H9 (cell line): ENCODE data around the gene IQCN. TPM values are rescaled to one million over a fixed set of nuclear protein-coding genes. Genes with fewer than 3 reads are reported as not detected.

Experiments used
- DNase-seq: peaks from one replicate; pipeline ENCODE4 v3.0.0-alpha.2; 2017
- H2AFZ ChIP-seq: one replicate; pipeline ENCODE4 v1.6.1; 2013; ENCODE audit warnings: mild to moderate bottlenecking, low read length, control low read depth, moderate library complexity
- H2AK5ac ChIP-seq: 2 replicates; pipeline ENCODE4 v1.6.1; 2013; ENCODE audit warnings: low read length, control low read depth, mixed read lengths; ENCODE audit not compliant: insufficient read length
- H2BK120ac ChIP-seq: one replicate; pipeline ENCODE4 v1.6.1; 2013; ENCODE audit warnings: low read depth, mild to moderate bottlenecking, low read length, control low read depth, inconsistent platforms; ENCODE audit not compliant: poor library complexity, severe bottlenecking
- H2BK12ac ChIP-seq: 2 replicates; pipeline ENCODE4 v1.6.1; 2013; ENCODE audit warnings: low read length, control low read depth, mixed read lengths, low read depth; ENCODE audit not compliant: insufficient read length
- H2BK15ac ChIP-seq: 2 replicates; pipeline ENCODE4 v1.6.1; 2013; ENCODE audit warnings: low read depth, low read length, control low read depth
- H2BK20ac ChIP-seq: one replicate; pipeline ENCODE4 v1.6.1; 2013; ENCODE audit warnings: low read depth, mild to moderate bottlenecking, low read length, control low read depth, inconsistent platforms; ENCODE audit not compliant: poor library complexity, severe bottlenecking
- H2BK5ac ChIP-seq: 2 replicates; pipeline ENCODE4 v1.6.1; 2013; ENCODE audit warnings: low read length, control low read depth, mixed read lengths; ENCODE audit not compliant: insufficient read length
- H3K14ac ChIP-seq: 2 replicates; pipeline ENCODE4 v1.6.1; 2013; ENCODE audit warnings: low read length, control low read depth; ENCODE audit not compliant: insufficient read depth
- H3K18ac ChIP-seq: 2 replicates; pipeline ENCODE4 v1.6.1; 2013; ENCODE audit warnings: low read depth, mild to moderate bottlenecking, mixed read lengths, low read length, control low read depth; ENCODE audit not compliant: insufficient read length
- H3K23ac ChIP-seq: 2 replicates; pipeline ENCODE4 v1.6.1; 2013; ENCODE audit warnings: low read length, control low read depth, mixed read lengths, low read depth; ENCODE audit not compliant: insufficient read length
- H3K23me2 ChIP-seq: 2 replicates; pipeline ENCODE4 v1.6.1; 2013; ENCODE audit warnings: low read depth, mild to moderate bottlenecking, mixed read lengths, low read length, control low read depth; ENCODE audit not compliant: insufficient read length, poor library complexity, severe bottlenecking
- H3K27ac ChIP-seq: 2 replicates; pipeline ENCODE4 v1.5.1; 2013; ENCODE audit warnings: low read length, control low read depth, mixed read lengths, low read depth; ENCODE audit not compliant: insufficient read length
- H3K27me3 ChIP-seq: 2 replicates; pipeline ENCODE4 v1.6.1; 2013; ENCODE audit warnings: low read length, control low read depth, inconsistent platforms; ENCODE audit not compliant: insufficient read depth
- H3K4ac ChIP-seq: 2 replicates; pipeline ENCODE4 v1.6.1; 2013; ENCODE audit warnings: low read depth, mild to moderate bottlenecking, control low read depth, inconsistent platforms, low read length, moderate library complexity
- H3K4me1 ChIP-seq: 2 replicates; pipeline ENCODE4 v1.6.1; 2013; ENCODE audit warnings: low read length, control low read depth, inconsistent platforms; ENCODE audit not compliant: insufficient read depth
- H3K4me2 ChIP-seq: 2 replicates; pipeline ENCODE4 v1.6.1; 2013; ENCODE audit warnings: low read length, control low read depth, mixed read lengths; ENCODE audit not compliant: insufficient read length, insufficient read depth
- H3K56ac ChIP-seq: 2 replicates; pipeline ENCODE4 v1.6.1; 2013; ENCODE audit warnings: low read depth, mild to moderate bottlenecking, mixed read lengths, low read length, control low read depth; ENCODE audit not compliant: insufficient read length
- H3K79me1 ChIP-seq: 2 replicates; pipeline ENCODE4 v1.6.1; 2013; ENCODE audit warnings: low read depth, mild to moderate bottlenecking, moderate library complexity, low read length, control low read depth, inconsistent platforms; ENCODE audit not compliant: insufficient read depth, poor library complexity, severe bottlenecking
- H3K79me2 ChIP-seq: 2 replicates; pipeline ENCODE4 v1.6.1; 2013; ENCODE audit warnings: low read length, control low read depth, inconsistent platforms; ENCODE audit not compliant: insufficient read depth
- H3K9ac ChIP-seq: 2 replicates; pipeline ENCODE4 v1.6.1; 2013; ENCODE audit warnings: low read length, control low read depth, mixed read lengths; ENCODE audit not compliant: insufficient read length; ENCODE audit errors: extremely low read depth
- H3K9me3 ChIP-seq: one replicate; pipeline ENCODE4 v1.6.1; 2013; ENCODE audit warnings: low read depth, low read length, inconsistent platforms; ENCODE audit not compliant: control insufficient read depth
- H3T11ph ChIP-seq: one replicate; pipeline ENCODE4 v1.6.1; 2013; ENCODE audit warnings: mild to moderate bottlenecking, low read length, control low read depth, inconsistent platforms
- H4K20me1 ChIP-seq: one replicate; pipeline ENCODE4 v1.6.1; 2013; ENCODE audit not compliant: control insufficient read depth, insufficient read length, insufficient read depth
- H4K5ac ChIP-seq: 2 replicates; pipeline ENCODE4 v1.6.1; 2013; ENCODE audit warnings: low read depth, mild to moderate bottlenecking, mixed read lengths, low read length, control low read depth; ENCODE audit not compliant: insufficient read length
- H4K8ac ChIP-seq: replicated peaks from 2 replicates; pipeline ENCODE4 v1.6.1; 2013; ENCODE audit warnings: low read length, control low read depth, mixed read lengths, low read depth; ENCODE audit not compliant: insufficient read length
- H4K91ac ChIP-seq: 2 replicates; pipeline ENCODE4 v1.6.1; 2013; ENCODE audit warnings: low read depth, mild to moderate bottlenecking, moderate library complexity, mixed read lengths, low read length, control low read depth; ENCODE audit not compliant: insufficient read length
- H3K27ac Mint-ChIP-seq, 3 experiments: 2 replicates in 2 of 3; 3 replicates in 1 of 3; pipeline ENCODE4 v1.8.0; 2020 to 2021; ENCODE audit warnings: mixed read lengths in 3 of 3, mild to moderate bottlenecking in 1 of 3, moderate library complexity in 1 of 3
- H3K27me3 Mint-ChIP-seq: 2 replicates; pipeline ENCODE4 v1.8.0; 2021; ENCODE audit warnings: low read depth, mild to moderate bottlenecking, moderate library complexity, mixed read lengths
- H3K36me3 Mint-ChIP-seq, 3 experiments: 2 replicates in 2 of 3; 3 replicates in 1 of 3; pipeline ENCODE4 v1.8.0; 2020 to 2021; ENCODE audit warnings: low read depth in 3 of 3, mixed read lengths in 3 of 3; ENCODE audit not compliant: insufficient read depth in 1 of 3
- H3K4me1 Mint-ChIP-seq, 2 experiments: 2 replicates each; pipeline ENCODE4 v1.8.0; 2020; ENCODE audit warnings: mixed read lengths in 2 of 2
- H3K4me3 Mint-ChIP-seq, 2 experiments: 2 replicates in 1 of 2; 3 replicates in 1 of 2; pipeline ENCODE4 v1.8.0; 2020 to 2021; ENCODE audit warnings: mild to moderate bottlenecking in 2 of 2, mixed read lengths in 2 of 2, moderate library complexity in 1 of 2
- H3K9me3 Mint-ChIP-seq, 2 experiments: 2 replicates in 1 of 2; 3 replicates in 1 of 2; pipeline ENCODE4 v1.8.0; 2020; ENCODE audit warnings: mild to moderate bottlenecking in 2 of 2, mixed read lengths in 2 of 2, moderate library complexity in 1 of 2
- CTCF ChIP-seq: fragments of 200-600 bp; sonication (generic); conservative IDR thresholded peaks from 3 replicates; pipeline ENCODE4 v1.8.0; 2021; ENCODE audit warnings: antibody characterized with exemption, mild to moderate bottlenecking
- WGBS: extraction: QIAGEN DNeasy Blood & Tissue Kit; methylation state at CpG from one replicate; pipeline ENCODE4 v1.1.7; 2013; ENCODE audit warnings: missing lambda C conversion rate, low lambda C conversion rate, mixed read lengths; ENCODE audit not compliant: insufficient read length; ENCODE audit errors: extremely low coverage; 5-methylcytosine and 5-hydroxymethylcytosine counted together
- total RNA-seq: library from RNA; stranded (reverse); gene quantifications from 2 replicates; pipeline ENCODE4 v1.2.1, GENCODE V29; 2021

The IQCN gene
- total RNA-seq, 1 experiment from 2014 or later = 0.39 TPM

GRCh38 chr19:18299654-18300053 lies 25.4 kb upstream of the IQCN start:
- no peak overlapping the region for H2BK120ac ChIP-seq
- no peak for DNase-seq
- H3K4me1 ChIP-seq = peaks cover 5% of the 10 kb centered on the region; the same call in 1 of the 2 replicates
- H2BK20ac ChIP-seq = no peak overlapping the region
- H4K91ac ChIP-seq = no peak overlapping the region
- no peak overlapping the region for H4K8ac ChIP-seq
- no peak overlapping the region for H3K9ac ChIP-seq
- H3K23me2 ChIP-seq = peaks cover 3% of the 10 kb centered on the region
- no peaks in the 10 kb centered on the region for H3K27me3 ChIP-seq
- no peak overlapping the region for H4K5ac ChIP-seq
- H3T11ph ChIP-seq = no peak overlapping the region
- no peak overlapping the region for H2BK5ac ChIP-seq
- no peaks in the 10 kb centered on the region for H4K20me1 ChIP-seq
- H3K18ac ChIP-seq = no peak overlapping the region
- H3K79me2 ChIP-seq = no peaks in the 10 kb centered on the region; the same call in 1 of the 2 replicates
- H3K4me1 Mint-ChIP-seq = peaks cover 15 to 24% of the 10 kb centered on the region in 2 experiments
- no peaks in the 10 kb centered on the region; a peak in 1 of 5 replicates for H3K9me3 Mint-ChIP-seq
- no peak for TF ChIP-seq CTCF
- no peak overlapping the region for H3K23ac ChIP-seq
- H3K56ac ChIP-seq = no peak overlapping the region
- H3K79me1 ChIP-seq = no peaks in the 10 kb centered on the region
- H3K4me3 Mint-ChIP-seq = no peak overlapping the region
- H3K9me3 ChIP-seq = no peaks in the 10 kb centered on the region
- no peak overlapping the region for H2BK15ac ChIP-seq
- no peaks in the 10 kb centered on the region; a peak in 1 of 7 replicates for H3K36me3 Mint-ChIP-seq
- H2AK5ac ChIP-seq = no peak overlapping the region
- no peak overlapping the region for H3K14ac ChIP-seq
- no peak overlapping the region for H2AFZ ChIP-seq
- no peak overlapping the region for H2BK12ac ChIP-seq
- H3K27me3 Mint-ChIP-seq = peaks cover 3% of the 10 kb centered on the region; the same call in 1 of the 2 replicates
- no CpG with 5 or more reads among the region's 9 CpGs for WGBS
- no peak overlapping the region for H3K4ac ChIP-seq
- no peak overlapping the region for H3K4me2 ChIP-seq
- no peak overlapping the region for H3K27ac Mint-ChIP-seq
- H3K27ac ChIP-seq = no peak overlapping the region
